ENCODE results near the gene ZNF165.
"Not testable (repeated sequence)": the region's sequence is repeated elsewhere in the genome, so short reads cannot be mapped to it uniquely, and the experiment has no call there.

GRCh38 chr6:28122283-28122682 lies 41.9 kb downstream of the ZNF165 start:
- TF ChIP-seq JUND (IDR thresholded peaks at IDR 0.05); RCOR1 (IDR thresholded peaks at IDR 0.05; ENCODE audit: low read length); EP300 (IDR thresholded peaks at IDR 0.05; ENCODE audit: borderline replicate concordance in 1 of 2, low read depth in 1 of 2, low read length in 1 of 2); CTCF (IDR thresholded peaks at IDR 0.05); EZH2phosphoT487 (IDR thresholded peaks at IDR 0.05; ENCODE audit: borderline replicate concordance, low read depth); GABPA (IDR thresholded peaks at IDR 0.05; ENCODE audit: low read depth); REST (IDR thresholded peaks at IDR 0.05; ENCODE audit: low read depth, low read length); POLR2AphosphoS5 (IDR thresholded peaks at IDR 0.05; ENCODE audit: low read depth, low read length); SMC3 (IDR thresholded peaks at IDR 0.05; ENCODE audit: low read depth, low read length); CHD2 (IDR thresholded peaks at IDR 0.05; ENCODE audit: low read length, partially characterized antibody): not testable (repeated sequence)
